Right lobe of liver (tissue), 4 donors: ENCODE results near the gene STMN3.

Source experiments
- CTCF ChIP-seq, 4 donors: fragments of 200-600 bp in 3 of 4; fragments of 450-650 bp in 1 of 4; IDR thresholded peaks; one replicate each; pipeline versions ENCODE4 v1.5.1 to v1.8.0; 2016 to 2022; ENCODE audit warnings: antibody characterized with exemption in 4 of 4, mild to moderate bottlenecking in 2 of 4
- POLR2A ChIP-seq: fragments of 450-650 bp; IDR thresholded peaks from one replicate; pipeline ENCODE4 v1.6.1; 2017; ENCODE audit warnings: antibody characterized with exemption, mild to moderate bottlenecking
- donor health status: DM: no; HTN: no; CAD: no.
- donor health status: DM: no; HTN: no; CAD: no.
- donor health status: DM: no; HTN: yes; CAD: no.

- TF ChIP-seq CTCF (IDR thresholded peaks at IDR 0.05) (no peak), POLR2A (no peak)
Observed at GRCh38 chr20:63657260-63657936, 4.2 kb upstream of the STMN3 start.
